ENCODE measurements around the gene NAXE. TPM values are rescaled to one million over a fixed set of nuclear protein-coding genes. Genes with fewer than 3 reads are reported as not detected.

NAXE gene
- total RNA-seq, 4 donors from 2014 or later = 37.0 to 52.7 (median 45.8) TPM

DNA sequence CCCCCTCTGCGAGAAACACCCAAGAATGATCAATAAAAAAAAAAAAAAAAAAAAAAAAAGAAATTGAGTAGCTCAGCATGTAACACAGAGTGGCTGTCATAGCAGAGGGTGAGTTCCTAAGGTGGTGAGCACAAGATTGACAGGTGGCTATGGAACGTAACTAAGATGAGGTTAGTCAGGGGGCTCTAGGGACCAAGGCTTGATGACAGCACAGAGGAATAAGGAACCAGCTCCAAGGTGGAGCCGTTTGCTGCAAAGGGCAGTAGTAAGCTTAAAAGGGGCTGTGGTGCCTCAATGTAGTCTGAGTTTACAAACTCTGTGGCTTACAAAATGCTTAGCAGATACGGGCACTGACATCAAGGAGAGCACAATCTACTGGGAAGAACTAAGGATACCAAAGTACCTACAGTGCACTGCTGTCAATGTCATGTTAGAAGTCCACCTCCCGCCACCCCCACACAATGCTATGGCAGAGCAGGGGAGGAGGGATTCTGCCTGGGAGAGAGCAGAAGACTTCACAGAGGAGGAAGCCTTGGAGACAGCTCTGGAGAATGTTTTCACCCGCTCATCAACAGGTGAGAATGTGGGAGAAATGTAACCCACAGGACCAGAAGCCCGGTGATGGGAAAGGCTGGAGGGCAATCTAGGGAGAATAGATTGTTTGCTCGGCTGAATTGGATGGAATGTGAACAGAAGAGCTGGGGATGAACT is 32.3 kb upstream of the NAXE start:
- intact Hi-C loops (cut with DNase I; ENCODE audit: low total_unique reads) = no loop called here
- no peak overlapping the region for H3K4me3 ChIP-seq (ENCODE audit: low read depth, poor library complexity, severe bottlenecking)
- TF ChIP-seq CTCF (IDR thresholded peaks at IDR 0.05) (no peak), POLR2A (IDR thresholded peaks at IDR 0.05) (no peak)
- DNase-seq (ENCODE audit: low spot score in 2 of 2) = no peak
- 77 to 84% methylated on average over 7 of the region's 8 CpGs for WGBS, 2 donors

DNA sequence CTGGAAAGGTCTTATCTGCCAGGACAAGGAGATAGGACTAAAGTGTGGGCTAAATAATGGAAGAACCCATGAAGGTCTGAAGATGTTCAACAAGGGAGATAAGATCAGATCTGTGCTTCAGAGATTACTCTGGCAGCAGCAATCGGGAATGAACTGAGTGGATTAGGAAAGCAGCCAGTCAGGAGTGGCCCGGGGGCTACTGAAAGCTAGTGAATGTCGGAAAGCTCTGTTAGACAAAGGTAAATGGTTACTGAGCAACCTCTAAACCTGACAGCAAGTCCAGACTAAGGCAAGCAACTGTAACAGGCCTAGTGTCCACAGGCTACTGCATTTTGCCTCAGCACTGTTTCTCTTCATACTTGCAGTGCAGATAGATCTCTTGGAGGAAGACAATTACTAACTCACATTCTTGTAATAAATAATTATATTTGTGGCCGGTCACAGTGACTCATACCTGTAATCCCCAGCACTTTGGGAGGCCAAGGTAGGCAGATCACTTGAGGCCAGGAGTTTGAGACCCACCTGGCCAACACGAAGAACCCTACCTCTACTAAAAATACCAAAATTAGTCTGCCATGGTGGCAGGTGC is 31.7 kb upstream of the NAXE start:
- 48 to 50% methylated on average over 5 of the region's 5 CpGs for WGBS, 2 donors
- no peak for TF ChIP-seq POLR2A (IDR thresholded peaks at IDR 0.05)
- no peak for TF ChIP-seq CTCF (IDR thresholded peaks at IDR 0.05)
- H3K4me3 ChIP-seq (ENCODE audit: low read depth, poor library complexity, severe bottlenecking) = no peak overlapping the region
- intact Hi-C loops (cut with DNase I; ENCODE audit: low total_unique reads) = no loop called here
- no peak for DNase-seq (ENCODE audit: low spot score in 2 of 2)

DNA sequence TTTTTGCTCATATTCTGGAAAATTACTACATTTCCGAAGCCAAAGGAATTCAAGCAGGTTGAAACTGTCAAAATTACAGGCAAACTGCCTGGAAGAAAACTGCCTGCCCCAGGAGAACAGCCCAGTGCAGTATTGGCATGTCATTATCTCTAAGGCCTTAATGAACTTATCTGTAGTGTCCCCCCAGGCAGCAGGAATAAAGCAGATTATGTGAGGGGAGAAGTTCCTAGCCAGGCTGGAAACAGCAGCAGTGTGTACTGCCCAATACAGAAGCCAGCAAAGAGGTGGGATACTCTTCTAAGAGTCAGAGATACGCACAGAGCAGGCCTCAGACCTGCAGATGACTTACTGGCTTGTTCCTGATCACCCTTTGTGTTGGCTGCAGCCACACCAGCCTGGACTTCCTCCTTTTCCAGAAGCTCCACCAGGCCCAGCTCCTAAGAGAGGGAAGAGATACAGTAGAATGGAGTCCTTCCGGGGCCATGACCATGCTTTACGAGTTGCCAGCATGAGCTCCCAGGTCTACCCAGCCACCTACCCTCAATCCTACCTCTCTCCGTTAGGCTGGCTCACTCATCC is 30.9 kb upstream of the NAXE start:
- no peak for DNase-seq (ENCODE audit: low spot score in 2 of 2)
- 68 to 78% methylated on average over 5 of the region's 5 CpGs for WGBS, 2 donors
- no peak for TF ChIP-seq CTCF (IDR thresholded peaks at IDR 0.05)
- TF ChIP-seq POLR2A (IDR thresholded peaks at IDR 0.05) = no peak
- intact Hi-C loops (cut with DNase I; ENCODE audit: low total_unique reads) = no loop called here
- no peak overlapping the region for H3K4me3 ChIP-seq (ENCODE audit: low read depth, poor library complexity, severe bottlenecking)

DNA sequence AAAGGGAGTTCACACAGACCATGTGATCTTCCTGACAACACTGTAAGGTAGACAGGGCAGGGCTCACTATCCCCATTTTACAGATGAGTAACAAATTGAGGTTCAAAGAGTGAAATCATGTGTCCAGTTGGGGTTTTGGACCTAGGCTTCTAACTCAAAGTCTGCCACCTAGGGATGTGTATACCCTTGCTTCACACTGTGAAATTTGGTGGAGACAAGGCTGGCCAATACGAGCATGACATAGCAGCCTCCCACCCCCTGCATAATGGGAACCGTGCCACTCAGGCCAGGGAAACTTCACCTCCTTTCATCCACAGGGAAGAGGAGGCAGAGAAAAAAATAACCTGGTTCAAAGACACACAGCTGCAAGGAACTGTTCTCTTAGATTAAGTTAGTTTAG is 26.1 kb upstream of the NAXE start:
- no peak overlapping the region for H3K4me3 ChIP-seq (ENCODE audit: low read depth, poor library complexity, severe bottlenecking)
- DNase-seq (ENCODE audit: low spot score in 2 of 2) = no peak
- no peak for TF ChIP-seq POLR2A (IDR thresholded peaks at IDR 0.05)
- TF ChIP-seq CTCF (IDR thresholded peaks at IDR 0.05) = no peak
- WGBS, 2 donors = 94 to 96% methylated on average over 2 of the region's 2 CpGs
- intact Hi-C loops (cut with DNase I; ENCODE audit: low total_unique reads) = no loop called here

DNA sequence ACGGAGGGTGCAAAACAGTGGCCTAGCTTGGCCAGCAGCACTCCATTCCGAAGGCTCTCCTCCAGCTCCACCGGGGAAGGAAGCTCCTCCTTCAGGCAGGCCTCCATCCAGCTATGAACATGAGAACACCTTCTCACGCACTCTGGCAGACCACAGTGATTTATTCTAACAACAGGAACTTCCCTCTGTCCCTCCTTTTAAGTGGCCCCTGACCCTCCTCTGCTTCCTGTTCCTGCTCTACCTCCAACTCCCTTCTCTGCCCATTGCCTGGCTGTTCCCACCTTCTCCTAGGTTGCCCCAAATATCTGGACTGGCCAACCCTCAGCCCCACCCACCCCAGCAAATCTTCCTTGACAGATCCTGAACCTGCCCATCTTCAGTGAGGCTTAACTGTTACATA is 25.1 kb upstream of the NAXE start:
- no peak overlapping the region for H3K4me3 ChIP-seq (ENCODE audit: low read depth, poor library complexity, severe bottlenecking)
- TF ChIP-seq CTCF (IDR thresholded peaks at IDR 0.05) = no peak
- intact Hi-C loops (cut with DNase I; ENCODE audit: low total_unique reads) = no loop called here
- 78 to 91% methylated on average over 4 of the region's 4 CpGs for WGBS, 2 donors
- DNase-seq (ENCODE audit: low spot score in 2 of 2) = no peak

Measured in lower leg skin (tissue), 4 donors.